WERI-Rb-1 (cell line): ENCODE data around the gene ZNF281.

Experiments used
- DNase-seq: peaks from one replicate; pipeline ENCODE4 v3.0.0-alpha.2; 2020
- H3K27ac ChIP-seq: fragments of 250-450 bp; sonication (Bioruptor Pico); 2 replicates; pipeline ENCODE4 v1.5.1; 2020; ENCODE audit warnings: mild to moderate bottlenecking, moderate library complexity
- H3K27me3 ChIP-seq: fragments of 250-450 bp; sonication (Bioruptor Pico); 2 replicates; pipeline ENCODE4 v1.5.1; 2021; ENCODE audit warnings: mild to moderate bottlenecking, low read depth, moderate library complexity; ENCODE audit not compliant: insufficient read depth, severe bottlenecking
- H3K36me3 ChIP-seq: fragments of 250-450 bp; sonication (Bioruptor Pico); 2 replicates; pipeline ENCODE4 v1.5.1; 2020; ENCODE audit warnings: mild to moderate bottlenecking, moderate library complexity
- H3K4me3 ChIP-seq: 2 replicates; pipeline ENCODE4 v1.5.1; 2011; ENCODE audit warnings: low read depth, mild to moderate bottlenecking, control low read depth, low read length
- H3K9me3 ChIP-seq: fragments of 250-450 bp; sonication (Bioruptor Pico); 2 replicates; pipeline ENCODE4 v1.5.1; 2021; ENCODE audit warnings: mild to moderate bottlenecking, moderate library complexity; ENCODE audit not compliant: severe bottlenecking
- TF ChIP-seq, protein P1 (sequence below): IDR thresholded peaks from 2 replicates; pipeline ENCODE4 v1.5.1; 2011; ENCODE audit warnings: low read depth, mild to moderate bottlenecking, control low read depth, inconsistent platforms, low read length

ZNF281 gene

GRCh38 chr1:200428482-200429205 lies 18.8 kb upstream of the ZNF281 start:
- DNase-seq = no peak
- Histone ChIP-seq H3K4me3 (no peak overlapping the region), H3K27me3 (no peaks in the 10 kb centered on the region), H3K36me3 (no peaks in the 10 kb centered on the region), H3K27ac (no peak overlapping the region), H3K9me3 (no peaks in the 10 kb centered on the region)
- TF ChIP-seq, protein P1, sequence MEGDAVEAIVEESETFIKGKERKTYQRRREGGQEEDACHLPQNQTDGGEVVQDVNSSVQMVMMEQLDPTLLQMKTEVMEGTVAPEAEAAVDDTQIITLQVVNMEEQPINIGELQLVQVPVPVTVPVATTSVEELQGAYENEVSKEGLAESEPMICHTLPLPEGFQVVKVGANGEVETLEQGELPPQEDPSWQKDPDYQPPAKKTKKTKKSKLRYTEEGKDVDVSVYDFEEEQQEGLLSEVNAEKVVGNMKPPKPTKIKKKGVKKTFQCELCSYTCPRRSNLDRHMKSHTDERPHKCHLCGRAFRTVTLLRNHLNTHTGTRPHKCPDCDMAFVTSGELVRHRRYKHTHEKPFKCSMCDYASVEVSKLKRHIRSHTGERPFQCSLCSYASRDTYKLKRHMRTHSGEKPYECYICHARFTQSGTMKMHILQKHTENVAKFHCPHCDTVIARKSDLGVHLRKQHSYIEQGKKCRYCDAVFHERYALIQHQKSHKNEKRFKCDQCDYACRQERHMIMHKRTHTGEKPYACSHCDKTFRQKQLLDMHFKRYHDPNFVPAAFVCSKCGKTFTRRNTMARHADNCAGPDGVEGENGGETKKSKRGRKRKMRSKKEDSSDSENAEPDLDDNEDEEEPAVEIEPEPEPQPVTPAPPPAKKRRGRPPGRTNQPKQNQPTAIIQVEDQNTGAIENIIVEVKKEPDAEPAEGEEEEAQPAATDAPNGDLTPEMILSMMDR = no peak

GRCh38 chr1:200427744-200428143 lies 17.9 kb upstream of the ZNF281 start:
- Histone ChIP-seq H3K36me3 (no peaks in the 10 kb centered on the region), H3K27ac (no peak overlapping the region), H3K27me3 (no peaks in the 10 kb centered on the region), H3K4me3 (no peak overlapping the region), H3K9me3 (no peaks in the 10 kb centered on the region)
- DNase-seq = no peak
- TF ChIP-seq, protein P1 = no peak

DNA sequence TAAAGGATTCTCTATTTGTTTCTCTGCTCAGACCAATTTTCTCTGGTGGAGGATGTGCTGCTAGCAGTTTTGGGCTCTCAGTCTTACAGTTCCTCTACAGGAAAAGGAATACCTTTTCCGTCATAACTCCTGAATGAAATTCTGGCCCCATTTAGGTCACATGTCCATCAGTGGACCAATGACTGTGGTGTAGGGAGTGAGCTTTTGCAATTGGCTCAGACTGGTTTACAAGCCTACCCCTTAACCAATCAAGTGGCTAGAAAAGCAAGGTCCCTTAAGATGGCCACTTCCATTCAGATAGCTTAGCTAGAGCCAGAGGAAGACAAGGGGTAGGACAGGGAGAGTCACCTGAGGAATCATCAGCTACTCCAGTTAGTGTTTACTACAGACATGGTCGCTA lies 16.4 kb upstream of the ZNF281 start:
- Histone ChIP-seq H3K4me3 (no peak overlapping the region), H3K27me3 (no peaks in the 10 kb centered on the region), H3K36me3 (no peaks in the 10 kb centered on the region), H3K9me3 (no peaks in the 10 kb centered on the region), H3K27ac (no peak overlapping the region)
- no peak for DNase-seq
- TF ChIP-seq, protein P1 = no peak

DNA sequence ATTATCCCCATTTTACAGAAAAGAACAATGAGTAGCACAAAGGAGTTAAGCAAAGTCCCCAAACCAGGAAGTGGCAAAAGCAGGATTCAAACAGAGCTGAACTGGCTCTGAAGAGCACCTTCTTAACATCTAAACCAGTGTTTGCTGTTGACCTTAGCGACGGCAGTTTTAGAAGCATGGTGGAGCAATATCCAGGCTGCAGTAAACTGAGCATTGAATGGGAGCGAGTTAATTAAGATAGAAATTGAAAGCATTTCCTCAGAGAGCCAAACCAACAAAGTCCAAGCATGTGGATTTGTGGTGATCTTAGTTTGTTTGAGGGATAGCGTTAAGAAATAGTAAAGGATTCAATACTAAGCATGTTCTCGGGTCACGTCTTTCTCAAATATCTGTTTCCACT lies 13.4 kb upstream of the ZNF281 start:
- Histone ChIP-seq H3K27ac (no peak overlapping the region), H3K4me3 (no peak overlapping the region), H3K36me3 (no peaks in the 10 kb centered on the region), H3K27me3 (no peaks in the 10 kb centered on the region), H3K9me3 (no peaks in the 10 kb centered on the region)
- no peak for DNase-seq
- TF ChIP-seq, protein P1 = no peak

DNA sequence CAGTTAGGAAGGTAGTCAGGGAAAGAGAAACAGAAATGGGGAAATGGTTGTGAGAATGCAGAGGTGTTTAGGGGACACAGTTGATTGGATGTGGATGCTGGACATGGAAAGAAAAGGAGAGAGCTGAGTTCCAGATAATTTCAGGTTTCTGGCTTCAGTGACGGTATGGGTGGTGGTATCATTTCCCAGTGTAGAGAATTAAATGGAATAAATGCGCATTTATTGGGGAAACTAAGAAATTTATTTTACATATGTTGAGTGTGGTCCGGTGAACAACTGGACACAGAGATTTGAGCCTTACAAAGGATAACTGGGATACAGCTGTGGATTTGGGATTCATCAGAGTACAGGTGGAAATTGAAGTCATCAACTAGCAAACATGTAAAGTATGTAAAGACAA lies 12.4 kb upstream of the ZNF281 start:
- Histone ChIP-seq H3K9me3 (no peaks in the 10 kb centered on the region), H3K27ac (no peak overlapping the region), H3K36me3 (no peaks in the 10 kb centered on the region), H3K4me3 (no peak overlapping the region), H3K27me3 (no peaks in the 10 kb centered on the region)
- DNase-seq = no peak
- TF ChIP-seq, protein P1 = no peak
